Measurements from ENCODE around the gene TMPRSS2.
"Not testable (repeated sequence)": the region's sequence is repeated elsewhere in the genome, so short reads cannot be mapped to it uniquely, and the experiment has no call there.

Gene TMPRSS2

DNA sequence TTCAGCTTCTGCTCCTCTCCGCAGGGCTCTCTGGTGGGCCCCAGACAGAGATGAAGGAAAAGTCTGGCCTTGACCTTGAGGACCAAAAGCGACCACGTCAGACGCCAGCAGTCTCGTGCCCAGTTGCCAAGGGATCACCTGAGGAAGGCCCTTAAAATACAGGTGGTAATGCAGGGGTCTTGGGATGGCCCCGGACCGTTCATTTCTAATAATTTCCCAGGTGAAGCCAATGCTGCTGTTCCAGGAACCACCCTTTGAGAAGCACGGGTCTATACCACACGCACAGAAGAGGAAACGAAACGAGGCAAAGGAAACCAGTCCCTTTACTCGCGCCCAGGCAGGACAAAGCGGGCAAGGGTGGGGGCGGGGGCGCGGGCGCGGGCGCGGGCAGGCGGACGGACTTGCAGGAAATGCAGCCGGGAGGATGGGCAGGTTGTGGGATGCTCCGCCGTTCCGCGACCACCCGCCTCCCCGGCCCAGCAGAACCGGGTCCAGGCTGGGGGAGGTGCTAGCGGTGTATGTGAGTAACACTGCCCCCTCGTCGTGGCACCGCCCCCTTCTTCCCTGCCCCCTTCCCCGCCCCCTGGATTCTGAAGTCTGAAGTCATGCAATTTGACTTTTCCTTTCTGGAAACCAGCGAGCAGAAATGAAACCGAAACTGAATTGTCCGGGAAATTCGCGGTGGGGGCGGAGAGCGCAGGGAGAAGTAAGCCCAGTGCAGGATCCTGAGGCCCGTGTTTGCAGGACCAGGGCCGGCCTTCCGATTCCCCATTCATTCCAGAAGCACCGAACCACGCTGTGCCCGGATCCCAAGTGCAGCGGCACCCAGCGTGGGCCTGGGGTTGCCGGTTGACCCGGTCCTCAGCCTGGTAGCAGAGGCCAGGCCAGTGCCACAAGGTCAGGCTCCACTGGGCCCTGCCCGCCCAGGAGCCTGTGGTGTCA lies 87.8 kb downstream of the TMPRSS2 start:
- H3K9me3 Mint-ChIP-seq: peaks cover 7% of the 10 kb centered on the region in 2 donors
- ATAC-seq (peak; percentile 84), DNase-seq (peak; percentile 15 to 20)
- H3K27me3 Mint-ChIP-seq: no peaks in the 10 kb centered on the region
- peaks cover 48% of the 10 kb centered on the region for H3K4me1 Mint-ChIP-seq
- peak overlapping the region; percentile 73 to 92 for H3K27ac Mint-ChIP-seq
- H3K4me3 Mint-ChIP-seq: peak overlapping the region; percentile 85

DNA sequence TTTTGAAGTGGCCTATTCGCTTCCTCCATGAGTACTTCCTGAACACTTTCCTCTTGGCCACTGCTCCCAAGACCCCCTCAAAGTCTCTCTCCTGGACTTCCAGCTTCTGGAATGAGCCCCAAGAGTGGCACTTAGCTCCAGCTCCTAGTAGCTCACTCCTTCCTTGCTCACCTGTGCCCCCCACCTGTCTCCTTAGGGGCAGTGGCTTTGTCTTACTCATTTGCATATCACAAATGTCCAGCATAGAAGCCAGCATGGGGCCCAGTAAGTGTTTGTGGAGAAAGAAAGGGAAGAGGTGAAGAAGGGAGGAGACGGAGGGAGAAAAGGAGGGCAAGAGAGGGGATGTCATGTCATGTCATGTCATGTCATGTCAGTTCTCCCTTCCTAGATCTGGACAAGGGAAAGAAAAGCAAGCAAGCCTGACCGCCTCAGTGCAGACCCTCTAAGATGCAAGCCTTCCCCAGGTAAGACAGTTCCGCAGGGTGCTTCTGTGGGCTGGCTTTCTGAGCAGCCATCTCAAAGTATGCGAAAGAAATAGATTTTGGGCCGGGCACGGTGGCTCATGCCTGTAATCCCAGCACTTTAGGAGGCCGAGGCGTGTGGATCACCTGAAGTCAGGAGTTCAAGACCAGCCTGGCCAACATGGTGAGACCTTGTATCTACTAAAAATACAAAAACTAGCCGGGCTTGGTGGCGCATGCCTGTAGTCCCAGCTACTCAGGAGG lies 88.8 kb downstream of the TMPRSS2 start:
- ATAC-seq (no peak), DNase-seq (no peak)
- no peaks in the 10 kb centered on the region for H3K27me3 Mint-ChIP-seq
- peaks cover 9% of the 10 kb centered on the region in 2 donors for H3K9me3 Mint-ChIP-seq
- peaks cover 44% of the 10 kb centered on the region for H3K4me1 Mint-ChIP-seq
- peak overlapping the region; percentile 85 for H3K4me3 Mint-ChIP-seq
- peak overlapping the region in 1 of 2 donors; percentile 20 for H3K27ac Mint-ChIP-seq

DNA sequence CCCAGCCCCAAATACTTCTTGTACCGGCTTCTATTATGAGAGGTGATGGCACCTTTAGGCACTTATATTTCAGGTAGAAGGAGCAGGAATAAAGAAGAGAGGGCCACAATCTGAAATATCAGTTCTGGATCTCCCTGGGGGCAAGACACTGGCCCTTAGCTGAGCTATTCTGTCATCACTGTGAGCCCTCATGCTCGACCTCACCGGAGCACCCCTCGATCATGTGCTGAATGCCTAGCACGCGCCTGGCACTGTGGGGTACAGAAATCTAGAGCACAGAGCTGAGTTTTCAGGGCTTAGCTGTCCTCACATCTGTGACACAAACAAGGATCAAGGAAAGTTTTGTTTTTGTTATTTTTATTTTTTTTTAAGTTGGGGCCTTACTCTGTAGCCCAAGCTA lies 89.6 kb downstream of the TMPRSS2 start:
- DNase-seq: no peak
- no peaks in the 10 kb centered on the region for H3K27me3 Mint-ChIP-seq
- no peak for ATAC-seq
- H3K27ac Mint-ChIP-seq: no peak overlapping the region
- no peak overlapping the region for H3K4me3 Mint-ChIP-seq
- peaks cover 37% of the 10 kb centered on the region for H3K4me1 Mint-ChIP-seq
- H3K9me3 Mint-ChIP-seq: peaks cover 14 to 15% of the 10 kb centered on the region in 2 donors

DNA sequence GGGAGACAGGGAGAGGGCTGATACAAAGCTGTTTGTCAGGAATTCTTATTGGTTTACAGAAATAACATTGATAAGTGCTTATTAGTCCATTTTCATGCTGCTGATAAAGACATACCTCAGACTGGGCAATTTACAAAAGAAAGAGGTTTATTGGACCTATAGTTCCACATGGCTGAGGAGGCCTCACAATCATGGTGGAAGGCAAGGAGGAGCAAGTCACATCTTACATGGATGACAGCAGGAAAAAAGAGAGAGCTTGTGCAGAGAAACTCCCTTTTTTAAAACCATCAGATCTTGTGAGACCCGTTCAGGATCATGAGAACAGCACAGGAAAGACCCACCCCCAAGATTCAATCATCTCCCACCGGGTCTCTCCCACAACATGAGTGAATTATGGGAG lies 90.5 kb downstream of the TMPRSS2 start:
- not testable (repeated sequence) for DNase-seq, H3K27me3 Mint-ChIP-seq, H3K4me3 Mint-ChIP-seq, H3K27ac Mint-ChIP-seq, ATAC-seq
- Mint-ChIP-seq H3K4me1 (peaks cover 28% of the 10 kb centered on the region), H3K9me3 (peaks cover 21 to 23% of the 10 kb centered on the region in 2 donors)
